Stomach (tissue), 9 donors: ENCODE results near the gene ERBB4. TPM values are rescaled to one million over a fixed set of nuclear protein-coding genes. Genes with fewer than 3 reads are reported as not detected.

Experiments used
- DNase-seq, 2 donors: peaks; one replicate each; pipeline versions ENCODE4 v3.0.0 to v3.0.0-alpha.2; 2013 to 2019
- H3K27ac ChIP-seq, 5 donors: fragments of 200-600 bp in 4 of 5; sonication (generic) in 4 of 5; one replicate each; pipeline ENCODE4 v1.5.1; 2013 to 2019; ENCODE audit warnings: mild to moderate bottlenecking in 1 of 5, moderate library complexity in 1 of 5
- H3K27me3 ChIP-seq, 3 donors: fragments of 200-600 bp; sonication (generic); one replicate each; pipeline ENCODE4 v1.5.1; 2017 to 2019; ENCODE audit warnings: mixed run types in 1 of 3
- H3K36me3 ChIP-seq, 4 donors: fragments of 200-600 bp; sonication (generic); 1 replicate in 3 of 4; 2 replicates in 1 of 4; pipeline ENCODE4 v1.5.1; 2016 to 2019
- H3K4me1 ChIP-seq, 4 donors: fragments of 200-600 bp; sonication (generic); one replicate each; pipeline ENCODE4 v1.5.1; 2016 to 2019
- H3K4me3 ChIP-seq, 4 donors: fragments of 200-600 bp; sonication (generic) in 3 of 4; one replicate each; pipeline ENCODE4 v1.5.1; 2016 to 2019; ENCODE audit warnings: mild to moderate bottlenecking in 1 of 4
- H3K9me3 ChIP-seq, 4 donors: fragments of 200-600 bp; sonication (generic); one replicate each; pipeline ENCODE4 v1.5.1; 2016 to 2019
- CTCF ChIP-seq, 7 experiments: fragments of 450-650 bp in 4 of 7; fragments of 200-600 bp in 3 of 7; sonication (generic) in 3 of 7; IDR thresholded peaks; one replicate each; pipeline ENCODE4 v1.5.1; 2016 to 2019; ENCODE audit warnings: antibody characterized with exemption in 7 of 7, control low read depth in 2 of 7, mild to moderate bottlenecking in 1 of 7
- EP300 ChIP-seq: sonication (generic); formaldehyde crosslinking; IDR thresholded peaks from one replicate; pipeline ENCODE4 v1.6.1; 2017; ENCODE audit warnings: antibody characterized with exemption
- POLR2A ChIP-seq, 4 donors: fragments of 450-650 bp; IDR thresholded peaks; one replicate each; pipeline ENCODE4 v1.6.1; 2016; ENCODE audit warnings: antibody characterized with exemption in 4 of 4, control low read depth in 2 of 4, mild to moderate bottlenecking in 1 of 4, moderate library complexity in 1 of 4
- POLR2AphosphoS5 ChIP-seq, 3 donors: sonication (generic); formaldehyde crosslinking; IDR thresholded peaks; one replicate each; pipeline ENCODE4 v1.6.1; 2016; ENCODE audit warnings: antibody characterized with exemption in 3 of 3
- WGBS, 5 donors: extraction: QIAGEN DNeasy Blood & Tissue Kit in 3 of 5; methylation state at CpG; one replicate each; pipeline versions ENCODE4 v1.1.5 to v1.1.7; 2013 to 2018; 5-methylcytosine and 5-hydroxymethylcytosine counted together
- intact Hi-C: fragments of 100-400 bp; cut with DNase I; formaldehyde crosslinking; loops from one replicate; pipeline ENCODE4 v1.15.1; 2023; ENCODE audit warnings: low total_unique reads
- polyA plus RNA-seq, 3 donors: library from polyadenylated mRNA; stranded (reverse); fragments of 200-250 nt; gene quantifications; one replicate each; pipeline ENCODE4 v1.2.3, GENCODE V29; 2013
- total RNA-seq, 5 donors: library from RNA; depleted of rRNA; stranded (reverse); fragments of >200 nt; gene quantifications; one replicate each; pipeline versions ENCODE4 v1.1.0 to v1.2.3, GENCODE V29; 2014 to 2016
- donor health status: healthy with polysubstance abuse.
- donor health status: Bipolar disorder and iron deficiency.
- donor health status: healthy.

ERBB4 gene
- total and polyA plus RNA-seq, 8 donors, result 0.12 to 2.5 (median 0.45) TPM; not detected in 1

GRCh38 chr2:211487733-211488132, 1050.9 kb downstream of the ERBB4 start:
- TF ChIP-seq CTCF (IDR thresholded peaks at IDR 0.05) (no peak), EP300 (no peak), POLR2AphosphoS5 (IDR thresholded peaks at IDR 0.05) (no peak), POLR2A (IDR thresholded peaks at IDR 0.05) (no peak)
- no peaks in the 10 kb centered on the region for H3K27me3 ChIP-seq
- no peaks in the 10 kb centered on the region for H3K9me3 ChIP-seq
- no peak for DNase-seq
- intact Hi-C loops, result no loop called here
- 60 to 78% (median 69%) methylated on average over 2 of the region's 2 CpGs for WGBS, 5 donors
- no peak overlapping the region for H3K27ac ChIP-seq
- no peak overlapping the region for H3K4me3 ChIP-seq
- no peaks in the 10 kb centered on the region for H3K36me3 ChIP-seq
- H3K4me1 ChIP-seq, result no peaks in the 10 kb centered on the region

DNA sequence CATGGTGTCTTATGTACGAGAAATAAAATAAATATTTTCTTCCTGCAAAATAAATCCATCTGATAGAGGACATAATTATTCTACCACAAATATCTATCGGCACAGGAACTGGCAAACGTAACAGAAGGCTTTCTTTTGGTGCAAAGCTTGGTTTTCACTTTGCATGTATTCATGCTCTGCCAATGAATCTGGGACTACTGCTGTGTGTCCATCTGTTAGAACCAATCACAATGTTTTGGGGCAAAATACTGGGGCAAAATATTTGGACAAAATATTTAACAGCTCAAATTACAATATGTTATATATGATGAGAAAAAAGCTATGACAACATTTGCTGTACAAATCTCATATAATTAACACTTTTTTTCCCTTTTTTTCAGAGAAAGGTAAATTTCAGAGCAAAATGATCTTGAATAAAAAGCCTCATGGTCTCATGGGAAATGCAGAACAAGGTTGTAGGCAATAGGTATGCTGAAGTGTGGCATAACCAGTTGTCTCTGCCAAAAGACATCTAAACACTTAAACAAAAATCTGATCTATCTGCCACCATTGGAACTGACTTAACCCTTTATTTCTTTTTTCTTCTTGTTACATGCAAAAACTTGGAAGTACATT, 1059.0 kb downstream of the ERBB4 start:
- 64 to 83% (median 69%) methylated on average over 3 of the region's 3 CpGs for WGBS, 5 donors

DNA sequence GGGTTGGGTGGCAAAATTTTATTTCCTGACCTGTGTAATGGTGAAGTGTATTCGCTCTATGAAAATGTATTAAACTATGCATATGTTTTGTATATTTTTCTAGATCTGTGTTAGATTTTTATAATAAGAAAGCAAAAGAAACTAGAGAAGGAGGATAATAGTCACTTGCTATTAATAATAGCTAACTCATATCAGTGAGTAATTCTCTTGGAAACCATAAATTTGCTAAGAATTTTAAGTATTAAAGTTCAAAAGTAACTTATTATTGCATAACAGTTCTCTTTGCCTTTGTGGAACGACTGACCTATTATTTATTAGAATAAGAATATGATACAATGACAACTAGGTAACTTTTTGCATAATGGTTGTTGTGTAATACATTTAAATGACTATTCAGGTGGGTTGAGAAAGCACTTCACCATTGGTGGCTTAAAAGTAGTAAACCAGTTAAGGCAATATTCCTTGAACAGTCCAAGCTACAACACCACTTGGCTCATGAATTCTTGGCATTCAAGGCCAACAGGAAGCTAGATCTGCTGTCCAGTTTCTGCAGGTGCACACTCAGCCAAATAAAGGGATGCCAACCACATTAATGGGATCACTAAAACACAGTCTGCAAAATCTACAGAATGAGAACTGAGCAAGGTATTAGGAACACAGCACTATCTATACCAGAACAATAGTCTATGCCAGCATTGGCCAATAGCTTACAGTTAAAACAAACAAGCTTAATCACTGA, 1060.9 kb downstream of the ERBB4 start:
- intact Hi-C loops, result no loop called here
- Histone ChIP-seq H3K27ac (no peak overlapping the region), H3K4me1 (no peaks in the 10 kb centered on the region), H3K9me3 (no peaks in the 10 kb centered on the region), H3K36me3 (no peaks in the 10 kb centered on the region), H3K4me3 (no peak overlapping the region), H3K27me3 (no peaks in the 10 kb centered on the region)
- 67 to 90% (median 81%) methylated on average over 2 of the region's 2 CpGs for WGBS, 5 donors
- TF ChIP-seq POLR2AphosphoS5 (IDR thresholded peaks at IDR 0.05), result no peak
- no peak for TF ChIP-seq CTCF (IDR thresholded peaks at IDR 0.05)
- TF ChIP-seq POLR2A (IDR thresholded peaks at IDR 0.05), result no peak
- no peak for DNase-seq

More for the DNA sequence above, 1059.0 kb downstream of the ERBB4 start:
- Histone ChIP-seq H3K36me3 (no peaks in the 10 kb centered on the region), H3K4me1 (no peaks in the 10 kb centered on the region), H3K9me3 (no peaks in the 10 kb centered on the region), H3K4me3 (no peak overlapping the region), H3K27ac (no peak overlapping the region), H3K27me3 (no peaks in the 10 kb centered on the region)
- intact Hi-C loops, result no loop called here
- no peak for DNase-seq
- TF ChIP-seq POLR2AphosphoS5 (IDR thresholded peaks at IDR 0.05), result no peak
- TF ChIP-seq CTCF (IDR thresholded peaks at IDR 0.05), result no peak
- TF ChIP-seq POLR2A (IDR thresholded peaks at IDR 0.05), result no peak
- no peak for TF ChIP-seq EP300

DNA sequence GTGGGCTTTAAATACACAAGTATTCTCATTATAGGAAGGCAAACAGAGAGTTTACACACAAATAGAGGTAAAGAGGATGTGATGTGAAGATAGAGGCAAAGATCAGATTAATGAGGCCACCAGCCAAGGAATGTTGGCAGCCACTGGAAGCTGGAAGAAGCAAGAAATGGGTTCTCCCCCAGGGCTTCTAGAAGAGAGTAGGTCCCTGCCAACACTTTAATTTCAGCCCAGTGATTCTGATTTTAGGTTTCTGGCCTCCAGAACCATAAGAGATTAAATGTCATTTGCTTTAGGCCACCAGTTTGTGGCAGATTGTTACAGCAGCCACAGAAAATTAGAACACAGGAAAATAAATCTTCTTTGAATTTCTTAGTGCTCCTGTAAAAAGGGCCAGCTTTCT, 1065.5 kb downstream of the ERBB4 start:
- H3K27me3 ChIP-seq, result no peaks in the 10 kb centered on the region
- H3K36me3 ChIP-seq, result no peaks in the 10 kb centered on the region
- no peak overlapping the region for H3K27ac ChIP-seq
- H3K4me1 ChIP-seq, result no peaks in the 10 kb centered on the region
- TF ChIP-seq POLR2AphosphoS5 (IDR thresholded peaks at IDR 0.05) (no peak), POLR2A (IDR thresholded peaks at IDR 0.05) (no peak), EP300 (no peak), CTCF (IDR thresholded peaks at IDR 0.05) (no peak)
- no peak for DNase-seq
- H3K4me3 ChIP-seq, result no peak overlapping the region
- no peaks in the 10 kb centered on the region for H3K9me3 ChIP-seq
- intact Hi-C loops, result no loop called here
